HG03457 (cell line): ENCODE data around the gene MITF.
"Not testable (repeated sequence)": the region's sequence is repeated elsewhere in the genome, so short reads cannot be mapped to it uniquely, and the experiment has no call there.

Experiments
- ATAC-seq: cut with Tn5 transposase; IDR thresholded peaks from one replicate; pipeline ENCODE4 v1.9.1; 2021; ENCODE audit warnings: moderate number of reproducible peaks; ENCODE audit not compliant: unreplicated experiment

Gene MITF

DNA sequence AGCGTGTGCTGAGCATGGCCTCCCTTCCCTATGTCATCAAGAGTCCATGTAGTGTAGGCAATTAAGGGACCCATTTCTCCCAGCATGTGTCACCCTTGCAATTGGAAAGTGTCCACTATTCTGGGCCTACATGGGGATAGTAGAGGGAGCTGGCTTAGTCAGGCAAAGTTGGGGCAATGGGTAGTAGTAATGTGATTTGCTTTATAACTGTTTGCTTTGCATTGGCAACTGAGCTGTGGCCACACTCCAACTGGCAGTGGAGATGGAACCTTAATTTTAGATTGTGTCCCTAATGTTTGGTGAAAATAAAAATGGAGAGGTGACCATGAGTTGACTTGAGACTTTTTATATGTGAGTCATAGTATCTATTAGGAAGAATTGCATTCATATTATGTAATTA, 162.5 kb downstream of the MITF start:
- ATAC-seq: no peak

DNA sequence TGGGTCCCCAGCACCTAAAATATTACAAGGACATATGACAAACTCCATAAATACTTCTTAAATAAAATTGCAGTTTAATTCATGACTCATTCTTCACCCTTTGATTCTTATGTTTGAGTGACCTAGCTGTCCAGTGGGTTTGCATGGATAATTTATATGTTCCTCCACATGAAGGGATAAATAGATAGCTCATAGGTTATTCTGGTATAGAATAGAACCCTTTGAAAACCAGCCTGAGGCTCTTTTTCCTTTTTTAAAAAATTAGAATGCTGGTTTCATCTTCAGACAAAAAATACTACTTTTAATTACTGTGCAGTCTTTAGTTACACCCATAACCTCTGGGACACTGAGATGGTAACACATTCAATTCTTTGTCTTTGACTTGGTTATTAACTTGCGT, 163.1 kb downstream of the MITF start:
- ATAC-seq: no peak

DNA sequence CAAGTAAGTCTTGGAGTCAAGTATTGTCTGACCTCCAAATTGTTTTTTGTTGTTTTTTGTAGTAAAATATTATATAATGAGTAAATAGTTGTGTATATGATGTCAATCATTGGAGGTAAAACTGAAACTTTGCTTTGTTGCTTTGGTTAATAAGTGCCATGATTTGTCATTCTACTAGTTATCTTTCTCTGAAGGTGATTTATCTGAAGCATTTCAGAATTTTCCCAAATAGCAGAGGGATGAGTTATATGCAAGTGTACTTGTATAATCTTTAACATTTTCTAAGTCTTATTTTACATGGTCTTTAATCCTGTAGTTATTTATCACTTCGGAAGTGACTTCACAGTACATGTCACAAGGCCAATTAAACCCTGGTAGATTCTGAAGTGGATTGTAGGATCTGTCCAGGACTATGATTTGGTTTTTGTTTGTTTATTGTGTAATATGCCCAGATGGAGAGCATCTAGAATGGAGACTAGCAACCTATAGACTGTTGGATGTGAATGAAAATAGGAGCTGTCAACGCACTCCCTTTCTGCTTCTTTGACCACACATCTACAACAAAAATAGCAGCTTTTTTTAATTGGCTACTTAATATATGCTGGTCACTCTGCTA, 167.2 kb downstream of the MITF start:
- ATAC-seq: peak; percentile 57

DNA sequence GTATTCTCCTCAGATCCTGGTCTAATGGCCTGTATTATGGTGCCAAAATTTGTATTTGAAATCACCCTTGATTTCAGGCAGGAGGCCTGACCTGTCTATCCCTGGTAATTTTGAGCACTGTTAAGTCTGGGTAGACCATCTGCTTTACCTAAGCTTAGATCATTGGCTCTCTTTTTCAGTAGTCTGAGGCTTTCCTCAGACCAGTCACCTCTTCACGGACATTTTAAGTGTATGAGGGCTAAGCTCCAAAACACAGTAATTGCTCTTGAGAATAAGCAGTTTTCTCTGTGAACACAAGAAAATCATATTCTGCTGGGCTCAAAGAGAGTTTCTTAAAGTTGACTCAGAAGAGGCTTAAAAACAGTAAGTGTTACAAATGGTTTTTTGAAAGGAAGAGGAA, 168.3 kb downstream of the MITF start:
- ATAC-seq: no peak

DNA sequence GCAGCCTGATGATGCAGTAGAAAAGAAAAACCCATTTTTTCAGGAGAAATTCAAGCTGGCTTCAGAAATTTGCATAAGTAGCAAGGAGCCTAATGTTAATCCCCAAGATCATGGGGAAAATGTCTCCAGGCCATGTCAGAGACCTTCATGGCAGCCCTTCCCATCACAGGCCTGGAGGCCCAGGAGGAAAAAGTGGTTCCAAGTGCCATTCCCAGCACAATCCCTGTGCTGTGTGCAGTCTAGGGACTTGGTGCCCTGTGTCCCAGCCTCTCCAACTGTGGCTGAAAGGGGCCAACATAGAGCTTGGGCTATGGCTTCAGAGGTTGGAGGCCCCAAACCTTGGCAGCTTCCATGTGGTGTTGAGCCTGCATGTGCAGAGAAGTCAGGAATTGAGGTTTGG, 170.6 kb downstream of the MITF start:
- not testable (repeated sequence) for ATAC-seq

DNA sequence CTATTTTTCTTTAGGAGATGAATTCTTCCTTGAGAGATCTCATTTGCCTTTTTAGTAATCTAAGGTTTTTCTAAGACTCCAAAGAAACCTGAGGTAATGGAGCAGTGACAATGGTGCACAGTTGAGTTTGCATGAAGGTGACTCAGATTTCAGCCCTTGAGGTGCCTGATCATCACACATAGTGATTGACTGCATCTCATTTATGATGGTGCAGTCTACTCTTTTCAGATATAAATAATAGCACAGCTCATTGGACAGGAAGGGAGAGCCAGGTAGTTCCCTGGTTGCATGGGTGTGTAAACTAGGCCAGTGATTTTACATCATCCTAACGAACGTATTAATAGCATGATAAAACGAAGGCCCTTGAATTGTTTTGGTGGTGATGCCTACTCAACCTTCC, 174.2 kb downstream of the MITF start:
- no peak for ATAC-seq

DNA sequence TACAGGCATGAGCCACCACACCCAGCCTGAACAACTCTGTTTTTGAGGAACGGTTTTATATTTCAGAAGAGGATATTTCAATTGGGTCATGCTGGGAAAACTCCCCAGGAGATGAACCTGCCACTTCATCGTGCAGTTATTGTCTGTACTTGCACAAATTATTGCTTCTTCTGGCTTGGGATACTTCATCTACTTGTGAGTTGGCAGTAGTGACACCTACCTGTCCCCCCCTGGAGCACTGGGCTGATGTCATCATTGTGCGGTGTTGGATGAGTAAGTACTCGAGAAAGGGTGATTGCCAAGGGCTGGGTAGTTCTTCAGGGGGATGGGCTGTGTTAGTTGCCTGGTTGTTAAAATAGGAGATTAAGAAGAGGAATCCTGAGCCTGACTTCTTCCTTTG, 175.1 kb downstream of the MITF start:
- no peak for ATAC-seq

DNA sequence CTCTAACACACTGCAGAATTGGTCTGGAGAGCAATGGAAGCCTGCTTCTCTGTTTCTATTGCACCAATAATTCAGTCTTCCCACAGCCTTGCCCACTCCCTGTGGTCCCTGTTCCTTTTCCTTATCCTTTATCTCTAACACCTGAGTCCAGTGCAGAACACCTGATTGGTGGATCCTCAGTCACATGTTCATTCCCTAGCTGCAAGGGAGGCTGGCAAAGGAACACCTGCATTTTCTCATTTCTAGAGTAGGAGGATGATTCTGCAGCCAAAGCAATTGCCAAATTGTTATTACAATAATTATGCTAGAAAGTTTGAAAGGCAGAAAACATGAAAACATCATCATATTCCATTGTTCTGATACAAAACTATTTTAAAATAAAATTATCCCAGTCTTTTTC, 176.5 kb downstream of the MITF start:
- ATAC-seq: no peak

DNA sequence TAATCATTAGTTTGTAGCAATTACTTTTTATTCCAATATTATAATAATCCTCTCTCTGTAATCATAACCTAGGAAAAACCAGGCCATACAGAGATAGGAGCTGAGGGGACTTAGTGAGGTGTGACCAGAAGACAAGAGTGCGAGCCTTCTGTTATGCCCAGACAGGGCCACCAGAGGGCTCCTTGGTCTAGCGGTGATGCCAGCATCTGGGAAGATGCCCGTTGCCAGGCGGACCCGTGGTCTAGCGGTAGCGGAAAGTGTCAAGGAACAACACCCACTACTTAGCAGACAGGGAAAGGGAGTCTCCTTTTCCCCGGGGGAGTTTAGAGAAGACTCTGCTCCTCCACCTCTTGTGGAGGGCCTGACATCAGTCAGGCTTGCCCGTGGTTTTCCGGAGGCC, 180.7 kb downstream of the MITF start:
- not testable (repeated sequence) for ATAC-seq

DNA sequence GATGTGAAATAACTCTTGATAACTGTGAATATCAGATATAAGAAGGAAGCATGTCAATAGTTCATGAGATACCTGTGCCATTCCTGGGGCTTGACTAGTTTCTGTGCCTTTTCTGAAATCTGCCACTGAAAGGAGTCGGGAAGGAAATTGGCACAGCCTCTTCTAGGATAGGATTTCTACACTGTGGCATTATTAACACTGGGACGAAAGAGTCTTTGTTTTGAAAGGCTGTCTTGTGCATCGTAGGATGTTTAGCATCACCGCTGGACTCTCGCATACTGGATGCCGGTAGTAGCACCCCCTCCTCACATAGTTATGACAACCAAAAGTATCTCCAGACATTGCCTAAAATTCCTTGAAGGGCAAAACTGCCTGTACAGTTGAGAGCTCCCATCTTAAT, 182.4 kb downstream of the MITF start:
- no peak for ATAC-seq

DNA sequence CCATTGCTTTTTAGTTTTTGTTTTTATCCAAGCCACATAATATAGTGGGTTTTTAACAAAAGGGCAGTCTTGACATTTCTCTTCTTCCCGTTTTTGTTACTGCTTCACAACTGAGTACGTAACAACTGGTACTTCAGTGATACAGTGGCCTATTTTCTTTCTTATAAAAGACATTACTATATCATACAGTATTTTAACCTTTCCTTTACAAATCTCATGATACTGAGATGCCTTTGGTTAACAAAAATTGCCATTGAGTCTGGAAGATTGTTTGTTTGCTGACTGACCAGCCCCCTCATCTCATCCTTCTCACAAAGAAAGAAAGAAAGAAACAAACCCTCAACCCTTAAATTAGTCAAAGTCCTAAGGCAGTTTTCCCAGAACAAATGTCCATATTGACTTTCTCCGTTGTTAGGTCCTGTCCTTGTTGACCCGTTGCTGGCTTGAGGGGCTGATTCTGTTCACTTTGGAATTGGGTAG, 183.3 kb downstream of the MITF start:
- no peak for ATAC-seq

DNA sequence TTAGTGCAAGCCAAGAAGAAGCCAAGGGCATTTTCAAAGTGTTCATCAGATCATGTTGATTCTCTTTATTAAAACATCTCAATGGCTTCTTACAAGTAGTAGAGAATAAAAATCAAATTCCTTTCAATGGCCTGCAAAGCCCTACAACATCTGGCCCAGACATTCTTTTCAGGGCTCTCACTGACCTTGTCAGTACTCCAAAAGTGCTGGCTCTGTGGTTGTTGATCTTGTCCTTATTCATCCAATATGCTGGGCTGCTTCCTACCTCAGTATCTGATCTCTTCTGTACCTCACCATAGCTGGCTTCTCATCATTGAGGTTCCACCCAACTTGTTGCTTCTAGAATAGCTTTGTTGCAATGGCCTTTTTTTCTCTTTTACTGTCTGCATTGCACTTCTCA, 186.2 kb downstream of the MITF start:
- no peak for ATAC-seq

DNA sequence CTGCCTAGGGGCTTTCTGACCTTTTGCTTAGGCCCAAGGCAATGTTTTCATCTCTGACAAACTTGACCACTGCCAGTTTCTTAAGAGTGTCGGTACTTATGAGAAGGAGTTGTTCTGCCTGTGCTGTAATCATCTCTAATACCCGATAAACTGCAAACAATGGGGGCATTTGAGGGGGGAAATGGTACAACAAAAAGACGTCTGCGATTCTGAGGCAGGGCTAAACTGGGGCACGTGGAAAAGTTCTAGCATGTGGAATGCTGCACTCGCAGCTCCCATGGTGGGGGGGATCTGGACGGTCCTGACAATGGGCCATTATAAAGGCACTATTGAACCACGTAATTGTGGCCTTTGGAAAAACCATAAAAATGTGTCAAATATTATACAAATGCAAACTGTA, 187.1 kb downstream of the MITF start:
- ATAC-seq: no peak

DNA sequence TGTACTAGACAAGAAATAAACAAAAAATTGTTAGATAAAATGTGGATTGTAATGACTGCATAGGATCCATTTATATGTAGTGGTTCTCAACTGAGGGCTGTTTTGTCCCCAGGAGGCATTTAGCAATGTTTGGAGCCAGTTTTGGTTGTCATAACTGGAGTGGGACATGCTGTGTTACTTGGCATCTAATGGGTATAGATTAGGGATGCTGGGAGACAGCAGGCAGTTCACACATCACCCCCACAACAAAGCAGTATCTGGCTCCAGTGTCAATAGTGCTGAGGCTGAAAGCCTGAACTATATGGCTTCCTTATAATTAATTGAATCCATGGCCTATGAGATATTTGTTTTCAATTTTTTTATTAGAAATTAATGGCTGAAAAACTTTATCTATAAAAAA, 188.3 kb downstream of the MITF start:
- no peak for ATAC-seq

DNA sequence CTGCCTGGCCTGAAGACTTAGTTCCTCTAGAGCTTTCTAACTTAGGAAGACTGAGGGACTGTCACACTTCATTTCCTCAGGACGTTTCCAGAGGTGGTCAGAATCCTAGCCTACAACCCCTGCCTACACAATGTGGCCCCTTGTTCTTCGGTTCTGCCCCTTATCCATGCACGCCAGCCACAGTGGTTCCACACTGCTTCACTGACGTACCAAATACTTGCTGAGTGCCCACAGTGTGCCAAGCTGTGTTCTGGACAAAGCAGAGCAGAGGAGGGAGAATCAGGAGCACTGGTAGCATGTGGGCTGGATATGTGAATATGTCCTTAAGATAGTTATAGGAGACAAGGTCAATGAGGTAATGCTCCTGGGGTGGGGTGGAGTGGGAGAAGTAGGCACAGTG, 189.8 kb downstream of the MITF start:
- ATAC-seq: no peak

DNA sequence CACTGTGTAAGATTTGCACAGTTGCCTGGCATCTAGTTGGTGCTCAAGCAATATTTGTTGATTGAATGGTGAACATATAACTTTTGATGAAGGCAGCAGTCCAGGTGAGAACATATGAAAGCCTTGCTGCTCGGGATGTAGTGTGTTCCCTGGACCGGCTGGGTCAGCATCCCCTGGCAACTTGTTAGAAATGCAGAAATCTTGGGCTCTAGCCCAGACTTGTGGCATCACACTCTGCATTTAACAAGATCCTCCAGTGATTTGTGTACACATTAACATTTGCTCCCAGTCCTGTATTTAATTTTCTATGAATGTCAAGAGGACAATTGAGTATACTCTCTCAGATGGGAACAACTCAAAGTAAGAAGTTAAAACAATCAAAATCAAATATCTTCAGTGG, 191.3 kb downstream of the MITF start:
- no peak for ATAC-seq

DNA sequence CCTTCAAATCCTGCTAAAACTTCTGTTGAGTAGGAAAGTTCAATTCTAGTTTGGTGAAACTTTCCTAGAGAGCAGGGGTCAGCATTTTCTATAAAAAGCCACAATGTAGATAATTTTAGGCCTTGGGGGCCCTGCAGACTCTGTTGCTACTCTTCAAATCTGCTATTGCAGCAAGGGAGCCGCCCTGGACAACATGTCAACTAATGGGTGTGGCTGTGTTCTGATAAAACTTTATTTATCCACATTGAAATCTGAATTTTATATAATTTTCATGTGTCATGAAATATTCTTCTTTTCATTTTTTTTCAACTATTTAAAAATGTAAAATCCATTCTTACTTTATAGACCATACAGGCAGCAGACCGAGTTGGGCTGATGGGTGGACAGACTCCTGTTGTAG, 192.8 kb downstream of the MITF start:
- ATAC-seq: no peak

DNA sequence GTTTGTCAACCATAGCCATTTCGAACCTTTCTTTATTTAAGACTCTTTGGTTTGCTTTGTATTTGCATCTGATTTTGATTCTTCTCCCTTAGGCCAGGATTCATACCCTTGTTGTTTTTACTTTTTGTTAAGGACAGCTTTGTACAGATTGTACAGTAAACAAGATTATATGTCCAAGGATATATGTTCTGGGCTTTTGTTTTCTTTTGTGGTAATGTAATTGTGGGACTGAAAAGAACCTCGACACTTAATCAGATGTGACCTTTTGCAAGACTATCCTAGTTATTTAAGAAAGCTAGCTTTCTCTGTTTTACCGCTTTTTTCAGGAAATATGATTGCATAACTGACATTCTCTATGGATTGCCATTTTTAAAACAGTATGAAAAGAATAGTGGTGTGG, 193.2 kb downstream of the MITF start:
- ATAC-seq: no peak

DNA sequence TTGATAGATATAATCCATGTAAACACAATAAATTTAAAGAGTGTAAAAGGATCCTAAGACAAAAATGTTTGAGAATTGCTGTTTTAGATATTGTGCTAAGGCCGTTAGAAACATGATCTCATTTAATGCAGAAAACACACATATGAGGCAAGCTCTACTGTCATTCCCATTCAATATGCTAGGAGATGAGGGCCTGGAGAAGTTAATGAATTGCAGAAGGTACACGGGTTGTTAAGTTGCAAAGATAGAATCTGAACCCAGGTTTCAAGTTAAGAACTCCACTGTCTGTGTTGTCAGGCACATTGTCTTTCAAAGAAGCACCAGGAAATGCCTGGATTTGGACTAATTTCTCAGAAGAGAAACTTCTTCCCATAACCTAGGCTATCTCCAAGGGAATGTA, 195.1 kb downstream of the MITF start:
- no peak for ATAC-seq

DNA sequence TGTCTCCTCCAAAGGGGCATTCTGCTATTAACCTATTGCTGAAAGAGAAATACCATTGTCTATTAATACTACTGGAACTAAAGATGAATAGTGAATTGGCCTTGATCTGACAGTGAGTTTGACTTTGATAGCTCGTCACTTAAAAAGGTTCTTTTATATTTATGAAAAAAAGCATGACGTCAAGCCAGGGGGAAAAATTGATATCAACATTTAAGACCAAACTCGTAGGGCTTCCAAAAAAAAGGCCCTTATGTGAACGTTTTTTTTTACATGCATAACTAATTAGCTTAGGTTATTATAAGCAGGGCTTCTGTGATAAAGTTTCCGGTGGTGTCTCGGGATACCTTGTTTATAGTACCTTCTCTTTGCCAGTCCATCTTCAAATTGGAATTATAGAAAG, 197.0 kb downstream of the MITF start:
- no peak for ATAC-seq

DNA sequence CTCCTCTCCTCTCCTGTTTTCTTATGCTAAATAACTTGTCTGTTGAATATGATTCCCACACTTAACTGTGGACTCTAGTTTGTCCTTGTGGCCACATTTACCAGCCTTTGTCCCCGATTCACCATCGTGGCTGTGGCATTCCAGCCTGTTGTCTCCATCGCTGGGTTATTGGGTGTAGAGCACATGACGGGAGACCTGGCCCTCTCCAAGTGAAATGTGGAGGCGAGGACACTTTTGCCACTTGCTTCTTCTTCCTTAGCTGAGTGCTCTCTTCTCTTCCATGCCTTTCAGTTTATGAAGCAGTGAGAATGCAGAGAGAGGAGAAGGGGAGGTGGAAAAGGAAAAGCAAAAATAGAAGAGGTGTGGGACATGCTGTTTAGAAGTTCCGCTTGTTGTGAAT, 198.8 kb downstream of the MITF start:
- no peak for ATAC-seq

DNA sequence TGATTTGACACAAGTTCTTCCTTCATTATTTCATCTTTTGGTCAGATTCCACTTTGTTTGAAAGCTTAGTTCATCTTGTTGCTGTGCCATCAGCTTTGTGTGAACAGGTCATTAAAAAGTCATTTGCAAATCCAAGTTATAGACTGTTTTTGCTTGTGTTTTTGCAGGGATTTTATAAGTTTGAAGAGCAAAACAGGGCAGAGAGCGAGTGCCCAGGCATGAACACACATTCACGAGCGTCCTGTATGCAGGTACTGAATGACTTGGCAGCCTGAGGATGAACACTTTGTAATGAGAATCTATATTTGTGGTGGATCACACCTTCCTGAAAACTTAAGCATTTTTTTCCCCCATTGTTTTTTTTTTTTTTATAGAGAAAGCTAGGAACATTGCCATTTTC, 199.7 kb downstream of the MITF start:
- no peak for ATAC-seq

DNA sequence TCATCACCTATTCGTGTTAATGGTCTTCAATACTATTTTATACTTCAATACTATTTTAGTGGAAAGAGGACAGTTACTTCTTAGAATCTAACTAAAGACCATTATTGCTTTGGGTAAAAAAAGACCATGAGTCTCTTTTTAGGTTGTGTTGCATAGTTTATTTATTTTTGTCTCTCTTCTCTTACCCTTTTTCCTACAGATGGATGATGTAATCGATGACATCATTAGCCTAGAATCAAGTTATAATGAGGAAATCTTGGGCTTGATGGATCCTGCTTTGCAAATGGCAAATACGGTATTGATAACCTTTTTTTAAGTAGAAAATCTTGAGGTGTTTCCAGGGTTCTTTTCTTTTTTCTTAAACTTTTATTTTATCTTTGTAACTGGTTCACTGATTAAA, 201.8 kb downstream of the MITF start:
- ATAC-seq: no peak
